Epidermal melanocyte (primary cell): Measurements from ENCODE around the gene PFAS.

Experiments used
- DNase-seq: peaks from one replicate; pipeline ENCODE4 v3.0.0; 2011; ENCODE audit warnings: low spot score; ENCODE audit not compliant: insufficient read length

The PFAS gene

GRCh38 chr17:8268550-8269298 is 19.6 kb downstream of the PFAS start:
- no peak for DNase-seq

GRCh38 chr17:8272421-8272820 is 23.3 kb downstream of the PFAS start:
- DNase-seq: no peak

- no peak for DNase-seq
These were observed 24.9 kb downstream of the PFAS start for GRCh38 chr17:8273884-8274444.

- no peak for DNase-seq
These were observed 25.7 kb downstream of the PFAS start for GRCh38 chr17:8274816-8275215.

GRCh38 chr17:8275421-8276290 is 26.6 kb downstream of the PFAS start:
- DNase-seq: no peak

- DNase-seq: no peak
These were observed 28.2 kb downstream of the PFAS start for GRCh38 chr17:8277317-8277716.

- no peak for DNase-seq
These were observed 33.3 kb downstream of the PFAS start for GRCh38 chr17:8282345-8282744.

GRCh38 chr17:8283356-8283755 is 34.3 kb downstream of the PFAS start:
- DNase-seq: no peak

- DNase-seq: no peak
These were observed 35.0 kb downstream of the PFAS start for GRCh38 chr17:8284126-8284525.

GRCh38 chr17:8285270-8286181 is 36.4 kb downstream of the PFAS start:
- no peak for DNase-seq

GRCh38 chr17:8287651-8288335 is 38.7 kb downstream of the PFAS start:
- DNase-seq: no peak

GRCh38 chr17:8288336-8289102 is 39.4 kb downstream of the PFAS start, which contains the start of gene RANGRF:
RANGRF (plus strand) TSS chr17:8288670; CDS start chr17:8288789, 119 bp downstream.
- peak; percentile 97 for DNase-seq

GRCh38 chr17:8289103-8289397 is 40.0 kb downstream of the PFAS start:
- DNase-seq: no peak

GRCh38 chr17:8290043-8290442 is 41.0 kb downstream of the PFAS start:
- no peak for DNase-seq

GRCh38 chr17:8292639-8293395 is 43.7 kb downstream of the PFAS start:
- DNase-seq: no peak

GRCh38 chr17:8294361-8294760 is 45.3 kb downstream of the PFAS start:
- no peak for DNase-seq

GRCh38 chr17:8294814-8295316 is 45.8 kb downstream of the PFAS start:
- peak; percentile 32 for DNase-seq

- DNase-seq: no peak
These were observed 51.1 kb downstream of the PFAS start for GRCh38 chr17:8300226-8300625.

GRCh38 chr17:8300627-8301242 is 51.6 kb downstream of the PFAS start:
- peak; percentile 84 for DNase-seq
